GM12874 (cell line): Measurements from ENCODE around the gene SMIM5.

Experiments used
- TF ChIP-seq, protein P1 (sequence below): IDR thresholded peaks from 2 replicates; pipeline ENCODE4 v1.5.1; 2011; ENCODE audit warnings: low read depth, mild to moderate bottlenecking, control low read depth, low read length, moderate library complexity; ENCODE audit not compliant: insufficient read depth

The SMIM5 gene

GRCh38 chr17:75645889-75646637, 12.8 kb downstream of the SMIM5 start:
- TF ChIP-seq, protein P1, sequence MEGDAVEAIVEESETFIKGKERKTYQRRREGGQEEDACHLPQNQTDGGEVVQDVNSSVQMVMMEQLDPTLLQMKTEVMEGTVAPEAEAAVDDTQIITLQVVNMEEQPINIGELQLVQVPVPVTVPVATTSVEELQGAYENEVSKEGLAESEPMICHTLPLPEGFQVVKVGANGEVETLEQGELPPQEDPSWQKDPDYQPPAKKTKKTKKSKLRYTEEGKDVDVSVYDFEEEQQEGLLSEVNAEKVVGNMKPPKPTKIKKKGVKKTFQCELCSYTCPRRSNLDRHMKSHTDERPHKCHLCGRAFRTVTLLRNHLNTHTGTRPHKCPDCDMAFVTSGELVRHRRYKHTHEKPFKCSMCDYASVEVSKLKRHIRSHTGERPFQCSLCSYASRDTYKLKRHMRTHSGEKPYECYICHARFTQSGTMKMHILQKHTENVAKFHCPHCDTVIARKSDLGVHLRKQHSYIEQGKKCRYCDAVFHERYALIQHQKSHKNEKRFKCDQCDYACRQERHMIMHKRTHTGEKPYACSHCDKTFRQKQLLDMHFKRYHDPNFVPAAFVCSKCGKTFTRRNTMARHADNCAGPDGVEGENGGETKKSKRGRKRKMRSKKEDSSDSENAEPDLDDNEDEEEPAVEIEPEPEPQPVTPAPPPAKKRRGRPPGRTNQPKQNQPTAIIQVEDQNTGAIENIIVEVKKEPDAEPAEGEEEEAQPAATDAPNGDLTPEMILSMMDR = no peak

DNA sequence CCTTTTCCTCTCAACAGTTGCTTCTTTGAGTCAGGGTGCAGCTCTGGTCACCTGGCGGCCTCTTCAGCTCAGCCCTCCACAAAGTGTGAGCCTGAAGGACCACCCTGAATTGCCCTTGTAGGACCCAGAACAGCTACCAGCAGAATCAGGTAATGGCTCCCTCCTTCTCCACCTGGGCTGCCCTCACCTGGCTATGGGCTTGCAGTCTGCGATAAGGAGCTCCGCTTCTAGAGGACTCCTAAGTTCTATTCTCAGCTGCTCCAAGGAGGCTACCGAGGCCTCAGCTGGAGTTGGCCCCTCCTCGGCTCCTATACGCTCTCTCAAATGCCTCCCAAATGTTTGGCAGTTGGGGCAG, 13.4 kb downstream of the SMIM5 start:
- TF ChIP-seq, protein P1 = no peak

DNA sequence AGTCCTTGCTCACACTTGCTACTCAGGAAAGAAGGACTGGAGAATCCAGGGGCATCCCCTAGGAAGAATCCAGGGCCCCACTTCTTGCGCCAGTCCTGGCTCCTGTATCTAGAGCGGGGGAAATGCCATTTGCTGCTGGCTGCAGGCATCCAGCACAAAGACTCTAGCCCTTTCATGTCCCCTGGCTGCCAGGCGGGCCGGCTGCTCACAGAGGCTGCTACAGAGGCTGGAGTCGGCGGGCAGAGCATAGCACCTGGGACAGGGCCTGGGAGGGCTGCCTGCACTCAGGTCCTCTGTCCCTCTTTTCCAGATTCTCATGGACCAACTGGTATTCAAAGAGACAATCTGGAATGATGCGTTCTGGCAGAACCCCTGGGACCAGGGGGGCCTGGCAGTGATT, 13.8 kb downstream of the SMIM5 start:
- TF ChIP-seq, protein P1 = no peak

- TF ChIP-seq, protein P1 = no peak
These were observed 14.7 kb downstream of the SMIM5 start for GRCh38 chr17:75647921-75648320.

DNA sequence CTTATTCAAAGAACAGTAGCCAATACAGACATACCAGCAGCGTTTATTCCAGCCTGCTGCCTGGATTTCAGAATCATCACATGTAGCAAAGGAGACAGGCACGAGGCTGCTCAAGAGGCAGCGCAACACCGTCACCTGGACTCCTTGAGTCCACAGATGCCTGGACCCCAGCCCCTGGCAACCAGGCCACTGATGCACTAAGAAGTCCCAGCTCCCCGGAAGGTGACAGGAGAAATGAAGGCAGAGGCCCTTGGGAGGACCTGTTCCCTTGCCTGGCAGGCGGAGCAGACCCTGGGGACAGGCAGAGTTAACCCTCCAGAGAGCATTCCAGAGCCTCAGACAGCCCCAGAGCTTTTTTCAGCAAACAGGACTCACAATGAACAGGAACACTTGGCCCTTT, 16.5 kb downstream of the SMIM5 start:
- TF ChIP-seq, protein P1 = no peak

- TF ChIP-seq, protein P1 = no peak
These were observed 17.6 kb downstream of the SMIM5 start for GRCh38 chr17:75650874-75651273.

DNA sequence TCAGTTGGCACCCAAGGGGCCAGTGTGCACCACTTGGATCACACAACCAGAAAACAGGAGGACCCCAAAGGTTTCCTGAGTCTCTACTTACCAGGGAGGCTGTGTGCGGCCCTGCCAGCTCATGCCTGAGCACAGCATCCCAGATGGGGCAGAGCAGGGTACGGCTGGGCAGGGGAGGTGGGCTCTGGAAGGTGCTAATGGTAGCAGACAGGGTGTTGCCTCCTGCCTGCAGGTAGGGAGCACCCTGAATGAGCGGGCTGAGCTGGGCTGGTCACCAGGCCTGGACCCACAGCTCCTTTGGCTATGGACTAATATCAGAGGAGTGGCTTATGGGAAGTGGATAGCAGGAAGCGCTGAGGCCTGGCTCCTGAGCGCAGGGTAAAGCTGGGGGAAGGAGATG, 19.1 kb downstream of the SMIM5 start:
- TF ChIP-seq, protein P1 = no peak
